Spleen (tissue), 11 donors: ENCODE results near the gene KCNQ5. TPM values are rescaled to one million over a fixed set of nuclear protein-coding genes. Genes with fewer than 3 reads are reported as not detected.
A peak's percentile ranks its signal among the peaks of the same experiment; 100 is the strongest.

Experiments
- DNase-seq: peaks from one replicate; pipeline ENCODE4 v3.0.0-alpha.2; 2020
- H3K27ac ChIP-seq, 8 donors: fragments of 200-600 bp; sonication (generic) in 7 of 8; 1 replicate in 4 of 8; 2 replicates in 4 of 8; pipeline versions ENCODE4 v1.5.0 to v1.8.0; 2016 to 2021; ENCODE audit warnings: inconsistent platforms in 4 of 8, mild to moderate bottlenecking in 4 of 8, moderate library complexity in 1 of 8
- H3K27me3 ChIP-seq, 7 donors: fragments of 200-600 bp; sonication (generic) in 6 of 7; replicated peaks in 1 of 7; 1 replicate in 4 of 7; 2 replicates in 3 of 7; pipeline versions ENCODE4 v1.5.0 to v1.8.0; 2016 to 2021; ENCODE audit warnings: inconsistent platforms in 3 of 7, mild to moderate bottlenecking in 1 of 7
- H3K36me3 ChIP-seq, 6 donors: fragments of 200-600 bp; sonication (generic) in 5 of 6; 1 replicate in 4 of 6; 2 replicates in 2 of 6; pipeline versions ENCODE4 v1.5.0 to v1.8.0; 2016 to 2021; ENCODE audit warnings: inconsistent platforms in 2 of 6
- H3K4me1 ChIP-seq, 6 donors: fragments of 200-600 bp; sonication (generic) in 5 of 6; 1 replicate in 3 of 6; 2 replicates in 3 of 6; pipeline versions ENCODE4 v1.5.0 to v1.8.0; 2016 to 2021; ENCODE audit warnings: inconsistent platforms in 3 of 6
- H3K4me3 ChIP-seq, 8 donors: fragments of 200-600 bp; sonication (generic) in 7 of 8; 1 replicate in 4 of 8; 2 replicates in 4 of 8; pipeline versions ENCODE4 v1.5.0 to v1.8.0; 2016 to 2021; ENCODE audit warnings: inconsistent platforms in 4 of 8, mild to moderate bottlenecking in 4 of 8, moderate library complexity in 2 of 8
- H3K9me3 ChIP-seq, 8 donors: fragments of 200-600 bp; sonication (generic) in 7 of 8; 1 replicate in 4 of 8; 2 replicates in 4 of 8; pipeline versions ENCODE4 v1.5.0 to v1.8.0; 2016 to 2021; ENCODE audit warnings: inconsistent platforms in 4 of 8
- CTCF ChIP-seq, 11 experiments: fragments of 200-600 bp in 7 of 11; fragments of 450-650 bp in 4 of 11; sonication (generic) in 4 of 11; IDR thresholded peaks in 8 of 11; conservative IDR thresholded peaks in 3 of 11; 1 replicate in 7 of 11; 2 replicates in 4 of 11; pipeline versions ENCODE4 v1.4.0 to v1.8.0; 2016 to 2021; ENCODE audit warnings: antibody characterized with exemption in 11 of 11, inconsistent platforms in 4 of 11, mild to moderate bottlenecking in 1 of 11
- POLR2A ChIP-seq, 3 donors: fragments of 450-650 bp; IDR thresholded peaks; one replicate each; pipeline ENCODE4 v1.5.1; 2017; ENCODE audit warnings: antibody characterized with exemption in 3 of 3, mild to moderate bottlenecking in 1 of 3
- POLR2AphosphoS5 ChIP-seq, 3 donors: sonication (generic); formaldehyde crosslinking; IDR thresholded peaks; one replicate each; pipeline ENCODE4 v1.5.1; 2017; ENCODE audit warnings: antibody characterized with exemption in 3 of 3
- WGBS, 5 donors: extraction: QIAGEN DNeasy Blood & Tissue Kit in 3 of 5; methylation state at CpG; one replicate each; pipeline versions ENCODE4 v1.1.5 to v1.1.7; 2013 to 2018; 5-methylcytosine and 5-hydroxymethylcytosine counted together
- intact Hi-C: fragments of 100-400 bp; cut with DNase I; formaldehyde crosslinking; loops from one replicate; pipeline ENCODE4 v1.15.0; 2023; ENCODE audit warnings: low total_unique reads
- polyA plus RNA-seq, 3 donors: library from polyadenylated mRNA; stranded (reverse); fragments of 200-250 nt; gene quantifications; one replicate each; pipeline ENCODE4 v1.2.1, GENCODE V29; 2013
- total RNA-seq, 7 donors: library from RNA; depleted of rRNA in 3 of 7; stranded (reverse); fragments of >200 nt in 3 of 7; fragmentation: NEBNext Ultra II Directional in 4 of 7; extraction: Animal tissue kit (Norgen Biotek cat#: 25700) in 4 of 7; gene quantifications; one replicate each; pipeline versions ENCODE4 v1.1.0 to v1.2.1, GENCODE V29; 2016 to 2021
- donor health status: healthy with polysubstance abuse.
- donor health status: DM: no; HTN: no; CAD: no; lungs with moderate emphysema.
- donor health status: DM: no; HTN: no; CAD: no.
- donor health status: Bipolar disorder and iron deficiency.
- donor health status: healthy.
- donor health status: DM: no; HTN: no; CAD: no.
- donor health status: DM: yes; HTN: yes; CAD: no.

Gene KCNQ5
- total and polyA plus RNA-seq, 10 donors: 1.3 to 8.7 (median 4.4) TPM

GRCh38 chr6:73054958-73055357 is 433.1 kb downstream of the KCNQ5 start:
- Histone ChIP-seq H3K9me3 (no peaks in the 10 kb centered on the region), H3K4me3 (no peak overlapping the region), H3K27ac (no peak overlapping the region), H3K27me3 (no peaks in the 10 kb centered on the region), H3K4me1 (no peaks in the 10 kb centered on the region), H3K36me3 (no peaks in the 10 kb centered on the region)
- intact Hi-C loops: no loop called here
- WGBS, 5 donors: 85 to 94% (median 86%) methylated on average over 10 to 11 of the region's 11 CpGs
- peak; percentile 54 for DNase-seq
- TF ChIP-seq CTCF (IDR thresholded peaks at IDR 0.05 in 8 of 11, conservative IDR thresholded peaks at IDR 0.05 in 3 of 11) (no peak), POLR2AphosphoS5 (IDR thresholded peaks at IDR 0.05) (no peak), POLR2A (IDR thresholded peaks at IDR 0.05) (no peak)

GRCh38 chr6:73058736-73059135 is 436.9 kb downstream of the KCNQ5 start:
- no peaks in the 10 kb centered on the region for H3K4me1 ChIP-seq
- H3K9me3 ChIP-seq: no peaks in the 10 kb centered on the region
- no peak overlapping the region for H3K27ac ChIP-seq
- WGBS, 5 donors: 78 to 86% (median 82%) methylated on average over 3 of the region's 3 CpGs
- no peak overlapping the region for H3K4me3 ChIP-seq
- H3K27me3 ChIP-seq: no peaks in the 10 kb centered on the region
- DNase-seq: no peak
- TF ChIP-seq CTCF (IDR thresholded peaks at IDR 0.05 in 8 of 11, conservative IDR thresholded peaks at IDR 0.05 in 3 of 11) (no peak), POLR2AphosphoS5 (IDR thresholded peaks at IDR 0.05) (no peak), POLR2A (IDR thresholded peaks at IDR 0.05) (no peak)
- no peaks in the 10 kb centered on the region for H3K36me3 ChIP-seq
- intact Hi-C loops: no loop called here

GRCh38 chr6:73062130-73062529 is 440.3 kb downstream of the KCNQ5 start:
- TF ChIP-seq POLR2AphosphoS5 (IDR thresholded peaks at IDR 0.05): no peak
- no peak for TF ChIP-seq POLR2A (IDR thresholded peaks at IDR 0.05)
- no peak for TF ChIP-seq CTCF (IDR thresholded peaks at IDR 0.05 in 8 of 11, conservative IDR thresholded peaks at IDR 0.05 in 3 of 11)
- no peaks in the 10 kb centered on the region for H3K36me3 ChIP-seq
- intact Hi-C loops: no loop called here
- WGBS, 5 donors: 52 to 65% (median 58%) methylated on average over 4 of the region's 4 CpGs
- H3K27ac ChIP-seq: no peak overlapping the region
- no peak overlapping the region for H3K4me3 ChIP-seq
- no peak for DNase-seq
- no peaks in the 10 kb centered on the region for H3K4me1 ChIP-seq
- no peaks in the 10 kb centered on the region for H3K27me3 ChIP-seq
- H3K9me3 ChIP-seq: no peaks in the 10 kb centered on the region

GRCh38 chr6:73062837-73063236 is 441.0 kb downstream of the KCNQ5 start:
- H3K4me3 ChIP-seq: no peak overlapping the region
- no peak for TF ChIP-seq CTCF (IDR thresholded peaks at IDR 0.05 in 8 of 11, conservative IDR thresholded peaks at IDR 0.05 in 3 of 11)
- TF ChIP-seq POLR2AphosphoS5 (IDR thresholded peaks at IDR 0.05): no peak
- TF ChIP-seq POLR2A (IDR thresholded peaks at IDR 0.05): no peak
- H3K36me3 ChIP-seq: no peaks in the 10 kb centered on the region
- H3K27ac ChIP-seq: no peak overlapping the region
- intact Hi-C loops: no loop called here
- no peaks in the 10 kb centered on the region for H3K9me3 ChIP-seq
- WGBS, 5 donors: 72 to 78% (median 76%) methylated on average over 2 of the region's 2 CpGs
- no peaks in the 10 kb centered on the region for H3K4me1 ChIP-seq
- no peak for DNase-seq
- no peaks in the 10 kb centered on the region for H3K27me3 ChIP-seq
